ENCODE results near the gene RAD23B. TPM values are rescaled to one million over a fixed set of nuclear protein-coding genes. Genes with fewer than 3 reads are reported as not detected.

RAD23B gene
- total RNA-seq, 2 donors from 2014 or later, result 119 to 146 TPM

- Histone ChIP-seq H3K27ac (no peak overlapping the region), H3K9ac (ENCODE audit: low read depth in 2 of 2, low read length in 2 of 2) (no peak overlapping the region), H3K27me3 (no peaks in the 10 kb centered on the region), H3K36me3 (no peaks in the 10 kb centered on the region), H3K4me3 (no peak overlapping the region), H3K4me1 (no peaks in the 10 kb centered on the region), H3K9me3 (no peaks in the 10 kb centered on the region)
- TF ChIP-seq CTCF (IDR thresholded peaks at IDR 0.05), result no peak
- no peak for DNase-seq
- intact Hi-C loops (cut with DNase I), result no loop called here
These were observed 5.9 kb upstream of the RAD23B start for GRCh38 chr9:107276966-107277710.

DNA sequence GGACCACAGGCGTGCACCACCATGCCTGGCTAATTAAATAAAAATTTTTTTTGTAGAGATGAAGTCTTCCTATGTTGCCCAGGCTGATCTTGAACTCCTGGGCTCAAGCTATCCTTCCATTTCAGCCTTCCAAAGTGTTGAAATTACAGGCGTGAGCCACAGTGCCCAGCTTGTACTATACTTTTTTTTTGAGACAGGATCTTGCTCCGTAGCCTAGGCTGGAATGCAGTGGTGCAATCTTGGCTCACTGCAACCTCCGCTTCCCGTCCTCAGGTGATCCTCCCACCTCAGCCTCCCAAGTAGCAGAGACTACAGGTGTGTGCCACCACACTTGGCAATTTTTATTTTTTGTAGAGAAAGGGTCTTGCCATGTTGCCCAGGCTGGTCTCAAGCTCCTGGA lies 5.3 kb upstream of the RAD23B start:
- Histone ChIP-seq H3K4me1 (no peaks in the 10 kb centered on the region), H3K9ac (ENCODE audit: low read depth in 2 of 2, low read length in 2 of 2) (no peak overlapping the region), H3K9me3 (no peaks in the 10 kb centered on the region), H3K4me3 (no peak overlapping the region), H3K27ac (no peak overlapping the region), H3K27me3 (no peaks in the 10 kb centered on the region), H3K36me3 (no peaks in the 10 kb centered on the region)
- no peak for TF ChIP-seq CTCF (IDR thresholded peaks at IDR 0.05)
- intact Hi-C loops (cut with DNase I), result no loop called here
- DNase-seq, result no peak

DNA sequence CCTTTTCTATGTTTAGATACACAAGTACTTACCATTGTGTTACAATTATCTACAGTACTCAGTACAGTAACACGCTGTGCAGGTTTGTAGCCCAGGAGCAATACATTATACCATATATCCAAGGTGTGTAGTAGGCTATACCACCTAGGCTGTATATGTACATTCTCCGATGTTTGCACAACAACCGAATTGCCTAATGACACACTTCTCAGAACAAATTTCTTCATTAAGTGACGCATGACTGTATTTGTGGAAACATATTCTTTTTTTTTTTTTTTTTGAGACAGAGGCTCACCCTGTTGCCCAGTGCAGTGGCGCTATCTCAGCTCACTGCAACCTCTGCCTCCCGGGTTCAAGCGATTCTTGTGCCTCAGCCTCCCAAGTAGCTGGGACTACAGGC lies 4.0 kb upstream of the RAD23B start:
- no peaks in the 10 kb centered on the region for H3K36me3 ChIP-seq
- no peaks in the 10 kb centered on the region for H3K9me3 ChIP-seq
- H3K27ac ChIP-seq, result no peak overlapping the region
- H3K27me3 ChIP-seq, result no peaks in the 10 kb centered on the region
- TF ChIP-seq CTCF (IDR thresholded peaks at IDR 0.05), result no peak
- H3K4me3 ChIP-seq, result no peak overlapping the region
- H3K9ac ChIP-seq (ENCODE audit: low read depth in 2 of 2, low read length in 2 of 2), result no peak overlapping the region
- intact Hi-C loops (cut with DNase I), result no loop called here
- H3K4me1 ChIP-seq, result no peaks in the 10 kb centered on the region
- DNase-seq, result no peak

DNA sequence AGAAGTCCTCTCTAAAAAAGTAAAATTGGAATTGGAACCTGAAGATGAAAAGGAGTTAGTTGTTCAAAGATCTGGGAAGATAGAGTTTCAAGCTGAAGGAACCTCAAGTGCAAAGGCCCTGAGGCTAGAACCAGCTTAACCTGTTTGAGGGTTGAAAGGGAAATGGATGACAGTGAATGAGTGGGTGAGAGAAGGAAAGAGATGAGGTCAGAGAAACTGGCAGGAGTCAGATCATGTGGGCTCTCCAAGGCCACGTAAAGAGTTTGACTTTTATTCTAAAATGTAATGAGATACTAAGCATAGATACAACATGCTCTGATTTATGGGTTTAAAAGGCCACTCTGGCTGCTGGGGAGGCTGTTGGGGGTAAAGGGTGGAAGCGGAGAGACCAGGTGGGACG lies 2.5 kb upstream of the RAD23B start:
- H3K4me1 ChIP-seq, result peaks cover 9% of the 10 kb centered on the region
- H3K36me3 ChIP-seq, result no peaks in the 10 kb centered on the region
- no peak for DNase-seq
- no peak overlapping the region for H3K9ac ChIP-seq (ENCODE audit: low read depth in 2 of 2, low read length in 2 of 2)
- no peak for TF ChIP-seq CTCF (IDR thresholded peaks at IDR 0.05)
- no peaks in the 10 kb centered on the region for H3K27me3 ChIP-seq
- H3K9me3 ChIP-seq, result no peaks in the 10 kb centered on the region
- H3K4me3 ChIP-seq, result no peak overlapping the region
- no peak overlapping the region for H3K27ac ChIP-seq
- intact Hi-C loops (cut with DNase I), result no loop called here

DNA sequence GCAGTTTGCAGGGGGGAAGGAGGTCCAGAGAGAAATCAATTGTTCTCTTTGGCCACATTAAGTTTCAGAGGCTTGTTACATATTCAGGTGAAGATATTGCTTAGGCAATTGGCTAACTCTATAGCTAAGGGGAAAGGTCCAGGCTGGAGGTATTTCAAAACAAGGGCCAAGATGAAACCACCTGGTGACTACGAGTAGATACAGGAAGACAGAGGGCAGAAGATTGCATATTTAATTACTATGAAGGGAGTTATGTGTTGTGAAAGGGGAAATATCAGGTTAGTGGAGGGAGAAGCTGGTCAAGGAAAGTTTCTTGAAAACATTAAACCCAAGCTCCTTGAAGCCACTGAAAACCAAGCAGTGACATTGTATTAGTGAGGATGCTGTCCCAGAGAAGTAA lies 1.9 kb upstream of the RAD23B start:
- no peak for TF ChIP-seq CTCF (IDR thresholded peaks at IDR 0.05)
- H3K27me3 ChIP-seq, result no peaks in the 10 kb centered on the region
- intact Hi-C loops (cut with DNase I), result no loop called here
- no peaks in the 10 kb centered on the region for H3K36me3 ChIP-seq
- H3K4me1 ChIP-seq, result peaks cover 15% of the 10 kb centered on the region
- DNase-seq, result no peak
- no peaks in the 10 kb centered on the region for H3K9me3 ChIP-seq
- H3K27ac ChIP-seq, result no peak overlapping the region
- no peak overlapping the region for H3K9ac ChIP-seq (ENCODE audit: low read depth in 2 of 2, low read length in 2 of 2)
- no peak overlapping the region for H3K4me3 ChIP-seq

Measured in colonic mucosa (tissue), 4 donors.